ENCODE measurements around the gene DUSP6. TPM values are rescaled to one million over a fixed set of nuclear protein-coding genes. Genes with fewer than 3 reads are reported as not detected.

Gene DUSP6
- total RNA-seq, 2 experiments from 2014 or later, result 11.8 to 14.7 TPM

GRCh38 chr12:89383235-89384049, 31.1 kb upstream of the DUSP6 start:
- Histone ChIP-seq H3K27me3 (ENCODE audit: control insufficient read depth in 1 of 2, insufficient read depth in 2 of 2, low read length in 2 of 2) (no peaks in the 10 kb centered on the region), H3K36me3 (ENCODE audit: insufficient read depth, low read length) (no peaks in the 10 kb centered on the region), H3K27ac (ENCODE audit: low read depth in 1 of 2, low read length in 2 of 2) (no peak overlapping the region), H3K4me3 (ENCODE audit: low read length) (no peak overlapping the region), H3K9me3 (ENCODE audit: control insufficient read depth in 1 of 2, insufficient read depth in 1 of 2, low read length in 2 of 2) (no peaks in the 10 kb centered on the region), H3K4me1 (ENCODE audit: insufficient read depth, low read length) (no peaks in the 10 kb centered on the region)
- H3K36me3 Mint-ChIP-seq (ENCODE audit: low read depth), result no peaks in the 10 kb centered on the region
- H3K27ac Mint-ChIP-seq, result no peak overlapping the region
- intact Hi-C loops (cut with DNase I, micrococcal nuclease), result no loop called here
- TF ChIP-seq, protein P1, sequence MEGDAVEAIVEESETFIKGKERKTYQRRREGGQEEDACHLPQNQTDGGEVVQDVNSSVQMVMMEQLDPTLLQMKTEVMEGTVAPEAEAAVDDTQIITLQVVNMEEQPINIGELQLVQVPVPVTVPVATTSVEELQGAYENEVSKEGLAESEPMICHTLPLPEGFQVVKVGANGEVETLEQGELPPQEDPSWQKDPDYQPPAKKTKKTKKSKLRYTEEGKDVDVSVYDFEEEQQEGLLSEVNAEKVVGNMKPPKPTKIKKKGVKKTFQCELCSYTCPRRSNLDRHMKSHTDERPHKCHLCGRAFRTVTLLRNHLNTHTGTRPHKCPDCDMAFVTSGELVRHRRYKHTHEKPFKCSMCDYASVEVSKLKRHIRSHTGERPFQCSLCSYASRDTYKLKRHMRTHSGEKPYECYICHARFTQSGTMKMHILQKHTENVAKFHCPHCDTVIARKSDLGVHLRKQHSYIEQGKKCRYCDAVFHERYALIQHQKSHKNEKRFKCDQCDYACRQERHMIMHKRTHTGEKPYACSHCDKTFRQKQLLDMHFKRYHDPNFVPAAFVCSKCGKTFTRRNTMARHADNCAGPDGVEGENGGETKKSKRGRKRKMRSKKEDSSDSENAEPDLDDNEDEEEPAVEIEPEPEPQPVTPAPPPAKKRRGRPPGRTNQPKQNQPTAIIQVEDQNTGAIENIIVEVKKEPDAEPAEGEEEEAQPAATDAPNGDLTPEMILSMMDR (IDR thresholded peaks at IDR 0.05), result no peak
- no peak overlapping the region for H3K4me3 Mint-ChIP-seq
- no peaks in the 10 kb centered on the region for H3K27me3 Mint-ChIP-seq
- POLR2A ChIA-PET, result no interaction called here
- no peak for DNase-seq
- H3K4me1 Mint-ChIP-seq (ENCODE audit: low read depth), result peaks cover 6% of the 10 kb centered on the region
- H3K9me3 Mint-ChIP-seq, result no peaks in the 10 kb centered on the region
- ATAC-seq (ENCODE audit: poor library complexity), result no peak
- CTCF ChIA-PET, result no interaction called here

GRCh38 chr12:89382328-89382727, 30.0 kb upstream of the DUSP6 start:
- Mint-ChIP-seq H3K4me1 (ENCODE audit: low read depth) (peaks cover 6% of the 10 kb centered on the region), H3K4me3 (no peak overlapping the region), H3K36me3 (ENCODE audit: low read depth) (no peaks in the 10 kb centered on the region), H3K9me3 (no peaks in the 10 kb centered on the region), H3K27ac (no peak overlapping the region), H3K27me3 (no peaks in the 10 kb centered on the region)
- ChIA-PET CTCF (no interaction called here), POLR2A (no interaction called here)
- DNase-seq (no peak), ATAC-seq (ENCODE audit: poor library complexity) (no peak)
- TF ChIP-seq, protein P1 (IDR thresholded peaks at IDR 0.05), result no peak
- H3K27me3 ChIP-seq (ENCODE audit: control insufficient read depth in 1 of 2, insufficient read depth in 2 of 2, low read length in 2 of 2), result no peaks in the 10 kb centered on the region
- intact Hi-C loops (cut with DNase I, micrococcal nuclease), result no loop called here
- H3K4me3 ChIP-seq (ENCODE audit: low read length), result no peak overlapping the region
- H3K36me3 ChIP-seq (ENCODE audit: insufficient read depth, low read length), result no peaks in the 10 kb centered on the region
- no peak overlapping the region for H3K27ac ChIP-seq (ENCODE audit: low read depth in 1 of 2, low read length in 2 of 2)
- H3K9me3 ChIP-seq (ENCODE audit: control insufficient read depth in 1 of 2, insufficient read depth in 1 of 2, low read length in 2 of 2), result no peaks in the 10 kb centered on the region
- H3K4me1 ChIP-seq (ENCODE audit: insufficient read depth, low read length), result no peaks in the 10 kb centered on the region

DNA sequence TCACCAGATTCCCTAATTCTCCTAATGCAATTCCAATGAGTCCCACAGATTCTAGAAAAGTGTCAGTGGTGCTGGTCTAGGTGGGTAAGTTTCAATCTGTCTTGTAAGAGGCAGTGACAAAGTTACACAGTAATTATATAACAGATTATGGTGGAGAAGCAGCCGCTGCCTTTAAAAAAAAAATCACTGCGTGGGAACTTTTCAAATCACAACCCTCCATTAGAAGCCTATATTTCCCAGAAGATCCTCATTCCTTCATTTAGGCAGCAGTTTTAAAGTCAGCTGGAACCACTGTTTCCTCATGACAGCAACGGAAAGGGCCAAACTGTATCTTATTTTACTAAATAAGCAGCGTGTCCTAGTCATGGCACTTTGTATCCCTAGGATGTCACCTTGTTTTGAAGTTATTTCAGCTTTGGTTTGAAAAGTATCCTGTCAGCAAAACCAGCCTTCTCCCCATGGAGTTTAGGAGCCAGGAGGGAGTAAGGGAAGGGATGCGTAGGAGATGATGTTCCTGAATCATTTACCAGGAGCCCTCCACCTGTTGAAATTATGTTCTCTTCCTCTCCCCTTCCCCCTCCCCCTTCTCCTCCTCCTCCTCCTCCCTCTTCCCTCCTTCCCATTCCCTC, 27.7 kb upstream of the DUSP6 start:
- TF ChIP-seq, protein P1 (IDR thresholded peaks at IDR 0.05), result no peak
- no peaks in the 10 kb centered on the region for H3K27me3 ChIP-seq (ENCODE audit: control insufficient read depth in 1 of 2, insufficient read depth in 2 of 2, low read length in 2 of 2)
- Mint-ChIP-seq H3K4me1 (ENCODE audit: low read depth) (peaks cover 12% of the 10 kb centered on the region), H3K27ac (no peak overlapping the region), H3K9me3 (no peaks in the 10 kb centered on the region), H3K27me3 (no peaks in the 10 kb centered on the region), H3K36me3 (ENCODE audit: low read depth) (no peaks in the 10 kb centered on the region), H3K4me3 (no peak overlapping the region)
- no peak for ATAC-seq (ENCODE audit: poor library complexity)
- DNase-seq, result no peak
- H3K4me3 ChIP-seq (ENCODE audit: low read length), result no peak overlapping the region
- no peaks in the 10 kb centered on the region for H3K36me3 ChIP-seq (ENCODE audit: insufficient read depth, low read length)
- no peak overlapping the region for H3K27ac ChIP-seq (ENCODE audit: low read depth in 1 of 2, low read length in 2 of 2)
- intact Hi-C loops (cut with DNase I, micrococcal nuclease), result no loop called here
- H3K4me1 ChIP-seq (ENCODE audit: insufficient read depth, low read length), result peaks cover 5% of the 10 kb centered on the region
- no peaks in the 10 kb centered on the region for H3K9me3 ChIP-seq (ENCODE audit: control insufficient read depth in 1 of 2, insufficient read depth in 1 of 2, low read length in 2 of 2)
- ChIA-PET POLR2A (no interaction called here), CTCF (no interaction called here)

Measured in CD4-positive, alpha-beta T cell (primary cell).